Urinary bladder (tissue), 4 donors: ENCODE measurements around the gene SLA2. TPM values are rescaled to one million over a fixed set of nuclear protein-coding genes. Genes with fewer than 3 reads are reported as not detected.

Experiments
- DNase-seq: peaks from one replicate; pipeline ENCODE4 v3.0.0-alpha.2; 2015; ENCODE audit errors: extremely low spot score
- H3K27ac ChIP-seq: one replicate; pipeline ENCODE4 v1.5.1; 2013; ENCODE audit warnings: low read depth, mild to moderate bottlenecking, moderate library complexity
- H3K36me3 ChIP-seq: one replicate; pipeline ENCODE4 v1.6.1; 2013; ENCODE audit warnings: mild to moderate bottlenecking, moderate library complexity; ENCODE audit not compliant: insufficient read depth
- H3K4me1 ChIP-seq: one replicate; pipeline ENCODE4 v1.6.1; 2013; ENCODE audit warnings: mild to moderate bottlenecking, moderate library complexity; ENCODE audit not compliant: insufficient read depth
- H3K4me3 ChIP-seq: one replicate; pipeline ENCODE4 v1.5.1; 2013; ENCODE audit warnings: low read depth, low read length
- WGBS: extraction: QIAGEN DNeasy Blood & Tissue Kit; methylation state at CpG from one replicate; pipeline ENCODE4 v1.1.7; 2013; 5-methylcytosine and 5-hydroxymethylcytosine counted together
- polyA plus RNA-seq: library from polyadenylated mRNA; stranded (reverse); fragments of 200-250 nt; gene quantifications from one replicate; pipeline ENCODE4 v1.2.3, GENCODE V29; 2013
- total RNA-seq: library from RNA; depleted of rRNA; stranded (reverse); fragments of >200 nt; gene quantifications from one replicate; pipeline ENCODE4 v1.2.3, GENCODE V29; 2014
- donor health status: healthy with polysubstance abuse.
- donor health status: healthy.

SLA2 gene
- total and polyA plus RNA-seq, 2 donors = 0.11 to 0.38 TPM

DNA sequence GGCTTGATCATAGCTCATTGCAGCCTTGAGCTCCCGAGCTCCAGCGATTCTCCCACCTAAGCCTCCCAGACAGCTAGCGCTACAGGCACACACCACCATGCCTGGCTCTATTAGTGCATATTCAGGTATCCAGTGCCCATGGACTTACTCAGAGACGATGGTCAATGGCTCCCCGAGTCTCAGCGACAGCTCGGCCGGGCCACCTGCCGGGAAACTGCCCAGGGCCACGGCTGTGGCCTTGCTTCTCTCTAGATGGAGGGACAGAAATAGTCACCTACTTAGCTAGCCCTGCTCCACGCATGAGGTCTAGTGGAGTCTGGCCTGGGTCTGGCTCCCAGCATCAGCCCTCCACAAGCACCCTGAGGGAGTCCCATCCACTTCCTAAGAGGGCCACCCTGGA is 11.7 kb downstream of the SLA2 start:
- DNase-seq = no peak
- Histone ChIP-seq H3K36me3 (no peaks in the 10 kb centered on the region), H3K4me1 (no peaks in the 10 kb centered on the region), H3K4me3 (no peak overlapping the region), H3K27ac (no peak overlapping the region)
- WGBS = 93% methylated on average over 11 of the region's 11 CpGs

DNA sequence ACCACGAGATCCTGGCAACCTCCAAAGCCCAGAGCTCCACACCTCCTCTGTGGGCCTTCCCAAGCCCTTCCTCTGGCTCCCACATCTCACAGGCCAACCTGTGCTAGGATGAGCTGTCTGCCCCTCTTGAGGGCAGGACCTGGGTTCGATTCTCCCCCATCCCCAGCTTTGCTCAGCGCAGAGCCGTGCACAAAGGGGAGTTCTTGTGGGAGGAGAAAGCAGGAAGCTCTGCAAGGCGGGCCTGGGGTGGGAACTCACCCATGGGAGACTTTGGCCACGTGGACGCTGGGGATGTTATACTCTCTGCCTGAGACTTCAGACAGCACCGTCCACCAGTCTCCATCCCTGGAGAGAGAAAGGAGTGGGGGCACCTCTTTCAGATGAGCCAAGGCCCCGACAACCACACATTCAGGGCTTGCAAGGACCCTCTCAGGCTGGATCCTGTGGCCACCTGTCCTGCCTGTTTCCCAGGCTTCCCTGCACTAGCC is 12.7 kb downstream of the SLA2 start:
- Histone ChIP-seq H3K27ac (no peak overlapping the region), H3K36me3 (no peaks in the 10 kb centered on the region), H3K4me3 (no peak overlapping the region), H3K4me1 (no peaks in the 10 kb centered on the region)
- no peak for DNase-seq
- 83% methylated on average over 9 of the region's 9 CpGs for WGBS

GRCh38 chr20:36632487-36633284 is 13.3 kb downstream of the SLA2 start:
- H3K27ac ChIP-seq = no peak overlapping the region
- H3K4me3 ChIP-seq = no peak overlapping the region
- H3K4me1 ChIP-seq = no peaks in the 10 kb centered on the region
- DNase-seq = no peak
- WGBS = 79% methylated on average over 14 of the region's 14 CpGs
- no peaks in the 10 kb centered on the region for H3K36me3 ChIP-seq

DNA sequence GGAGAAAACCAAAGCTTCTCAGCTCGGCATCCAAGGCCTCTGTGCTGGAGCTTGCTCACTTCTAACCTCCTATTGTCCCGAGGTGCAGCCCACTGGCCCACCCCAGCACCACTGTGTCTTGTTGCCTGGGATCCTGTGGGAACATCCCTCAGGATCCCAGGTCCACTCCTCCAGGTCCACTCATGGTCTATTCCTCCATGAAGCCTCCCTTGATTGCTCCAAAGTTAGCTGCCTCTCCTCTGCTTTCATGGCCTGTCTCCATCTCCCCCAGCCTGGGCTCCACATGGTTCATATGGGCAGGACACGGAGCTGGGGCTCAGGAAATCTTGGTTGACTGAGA is 13.9 kb downstream of the SLA2 start:
- Histone ChIP-seq H3K4me1 (no peaks in the 10 kb centered on the region), H3K4me3 (no peak overlapping the region), H3K27ac (no peak overlapping the region), H3K36me3 (no peaks in the 10 kb centered on the region)
- WGBS = 78% methylated on average over 3 of the region's 3 CpGs
- DNase-seq = no peak

DNA sequence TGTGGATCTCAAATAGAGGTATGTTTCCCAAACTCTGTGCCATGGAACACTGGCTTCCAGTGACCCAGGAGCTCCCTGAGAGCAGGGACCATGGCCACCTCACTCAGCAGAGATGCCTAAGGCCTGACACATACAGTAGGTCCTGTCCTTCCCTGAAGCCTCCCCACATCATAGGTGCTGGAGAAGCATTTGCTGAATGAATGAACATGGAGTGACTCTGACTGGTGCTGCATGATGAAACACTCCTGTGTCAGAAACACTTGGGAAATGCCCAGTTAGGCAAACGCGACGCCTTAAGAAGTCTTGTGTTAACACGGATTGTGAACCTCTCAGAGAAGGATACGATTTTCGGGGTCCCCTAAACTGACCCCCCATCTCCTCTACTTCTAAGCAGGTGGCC is 14.3 kb downstream of the SLA2 start:
- 91% methylated on average over 6 of the region's 6 CpGs for WGBS
- no peak for DNase-seq
- H3K36me3 ChIP-seq = no peaks in the 10 kb centered on the region

GRCh38 chr20:36629719-36630681 is 16.0 kb downstream of the SLA2 start:
- Histone ChIP-seq H3K27ac (no peak overlapping the region), H3K36me3 (no peaks in the 10 kb centered on the region), H3K4me3 (no peak overlapping the region), H3K4me1 (no peaks in the 10 kb centered on the region)
- no peak for DNase-seq
- WGBS = 73% methylated on average over 15 of the region's 15 CpGs

More for the DNA sequence above, 14.3 kb downstream of the SLA2 start:
- no peaks in the 10 kb centered on the region for H3K4me1 ChIP-seq
- no peak overlapping the region for H3K4me3 ChIP-seq
- no peak overlapping the region for H3K27ac ChIP-seq

- no peak overlapping the region for H3K27ac ChIP-seq
- WGBS = 83% methylated on average over 7 of the region's 7 CpGs
- H3K4me1 ChIP-seq = no peaks in the 10 kb centered on the region
- no peak for DNase-seq
- H3K36me3 ChIP-seq = no peaks in the 10 kb centered on the region
- no peak overlapping the region for H3K4me3 ChIP-seq
These were observed 17.9 kb downstream of the SLA2 start for GRCh38 chr20:36628076-36628475.

DNA sequence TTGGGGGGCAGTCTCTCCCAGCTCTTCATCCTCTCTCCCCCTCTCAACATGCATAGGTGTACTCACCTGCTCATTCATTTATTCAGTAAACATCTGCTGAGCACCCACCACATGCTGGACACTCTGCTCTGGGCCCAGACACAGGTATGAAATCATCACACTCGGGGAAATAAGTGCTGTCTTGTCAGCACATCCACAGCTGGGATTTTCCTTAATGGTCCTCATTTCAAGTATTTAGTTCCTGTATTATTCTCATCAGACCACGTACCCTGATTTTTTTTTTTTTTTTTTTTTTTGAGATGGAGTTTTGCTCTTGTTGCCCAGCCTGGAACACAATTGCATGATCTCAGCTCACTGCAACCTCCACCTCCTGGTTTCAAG is 21.1 kb downstream of the SLA2 start:
- no peaks in the 10 kb centered on the region for H3K4me1 ChIP-seq
- no peak overlapping the region for H3K27ac ChIP-seq
- no peak overlapping the region for H3K4me3 ChIP-seq
- no peak for DNase-seq
- H3K36me3 ChIP-seq = no peaks in the 10 kb centered on the region
- 73% methylated on average over 2 of the region's 2 CpGs for WGBS

GRCh38 chr20:36624068-36624943 is 21.7 kb downstream of the SLA2 start:
- 44% methylated on average over 14 of the region's 14 CpGs for WGBS
- H3K27ac ChIP-seq = no peak overlapping the region
- DNase-seq = no peak
- no peak overlapping the region for H3K4me3 ChIP-seq
- no peaks in the 10 kb centered on the region for H3K4me1 ChIP-seq
- no peaks in the 10 kb centered on the region for H3K36me3 ChIP-seq

DNA sequence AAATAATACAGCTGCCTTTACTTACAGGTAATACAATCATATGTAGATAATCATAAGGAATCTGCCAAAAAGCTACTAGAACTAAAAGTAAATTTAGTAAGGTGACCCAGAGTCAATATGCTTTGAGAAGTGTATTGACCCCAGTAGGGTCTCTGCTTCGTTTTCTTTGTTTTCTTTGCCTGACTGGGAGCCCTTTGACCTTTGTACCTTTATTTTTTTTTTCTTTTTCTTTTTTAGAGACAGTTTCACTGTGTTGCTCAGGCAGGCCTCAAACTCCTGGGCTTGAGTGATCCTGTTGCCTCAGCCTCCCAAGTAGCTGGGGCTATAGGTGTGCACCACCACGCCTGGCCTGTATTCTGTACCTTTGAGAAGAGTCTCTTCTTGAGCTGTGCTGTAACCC is 22.6 kb downstream of the SLA2 start:
- Histone ChIP-seq H3K36me3 (no peaks in the 10 kb centered on the region), H3K27ac (no peak overlapping the region), H3K4me3 (no peak overlapping the region), H3K4me1 (no peaks in the 10 kb centered on the region)
- DNase-seq = no peak
- WGBS = 96% methylated on average over 2 of the region's 2 CpGs

- DNase-seq = no peak
- Histone ChIP-seq H3K4me3 (no peak overlapping the region), H3K36me3 (no peaks in the 10 kb centered on the region), H3K4me1 (no peaks in the 10 kb centered on the region), H3K27ac (no peak overlapping the region)
- 97% methylated on average over 5 of the region's 5 CpGs for WGBS
These were observed 25.1 kb downstream of the SLA2 start for GRCh38 chr20:36620917-36621316.

DNA sequence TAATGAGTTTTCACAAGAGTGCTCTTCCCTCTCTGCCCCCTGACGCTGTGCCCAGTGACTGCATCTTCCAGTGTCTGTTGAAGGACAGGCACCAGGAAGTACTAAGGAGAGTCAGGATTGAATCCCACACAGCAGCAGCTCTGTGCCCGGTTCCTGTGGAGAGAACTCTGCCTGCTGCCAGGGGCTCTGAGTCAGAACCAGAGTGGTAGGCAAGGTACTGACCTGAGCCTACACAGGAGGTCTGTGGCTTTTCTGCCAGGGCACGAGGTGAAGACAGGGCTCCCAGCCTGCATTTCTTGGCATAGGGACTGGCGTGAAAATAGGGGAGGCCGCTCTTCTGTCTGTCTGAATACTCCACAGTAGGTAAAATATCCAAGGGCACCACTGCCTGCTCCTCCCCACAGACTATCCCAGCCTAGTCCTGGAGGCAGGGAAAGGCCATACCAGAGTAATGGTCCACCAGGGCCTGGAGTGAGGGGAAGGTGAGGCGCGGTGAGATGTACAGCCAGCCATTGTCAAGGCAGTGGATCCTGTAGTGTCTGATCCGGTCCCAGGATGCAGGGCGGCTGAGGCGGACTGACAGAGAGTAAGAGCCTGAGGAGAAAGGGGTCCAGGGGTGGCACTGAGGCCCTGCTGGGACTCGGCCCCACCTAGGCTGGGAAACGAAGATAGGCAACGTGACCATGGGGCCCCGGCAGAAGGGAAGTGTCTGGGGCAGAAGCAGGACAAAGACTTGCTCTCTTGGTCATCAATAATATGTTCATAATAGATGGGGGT is 31.0 kb downstream of the SLA2 start:
- no peak for DNase-seq
- Histone ChIP-seq H3K4me1 (no peaks in the 10 kb centered on the region), H3K4me3 (no peak overlapping the region), H3K27ac (no peak overlapping the region), H3K36me3 (no peaks in the 10 kb centered on the region)
- WGBS = 88% methylated on average over 14 of the region's 14 CpGs

GRCh38 chr20:36613974-36614373 is 32.0 kb downstream of the SLA2 start:
- Histone ChIP-seq H3K4me1 (no peaks in the 10 kb centered on the region), H3K27ac (no peak overlapping the region), H3K36me3 (no peaks in the 10 kb centered on the region), H3K4me3 (no peak overlapping the region)
- WGBS = 74% methylated on average over 3 of the region's 3 CpGs
- DNase-seq = no peak
